Measurements from ENCODE around the gene BRD3OS. TPM values are rescaled to one million over a fixed set of nuclear protein-coding genes. Genes with fewer than 3 reads are reported as not detected.

BRD3OS gene
- total RNA-seq, 2 experiments from 2014 or later = 13.7 to 21.6 TPM

DNA sequence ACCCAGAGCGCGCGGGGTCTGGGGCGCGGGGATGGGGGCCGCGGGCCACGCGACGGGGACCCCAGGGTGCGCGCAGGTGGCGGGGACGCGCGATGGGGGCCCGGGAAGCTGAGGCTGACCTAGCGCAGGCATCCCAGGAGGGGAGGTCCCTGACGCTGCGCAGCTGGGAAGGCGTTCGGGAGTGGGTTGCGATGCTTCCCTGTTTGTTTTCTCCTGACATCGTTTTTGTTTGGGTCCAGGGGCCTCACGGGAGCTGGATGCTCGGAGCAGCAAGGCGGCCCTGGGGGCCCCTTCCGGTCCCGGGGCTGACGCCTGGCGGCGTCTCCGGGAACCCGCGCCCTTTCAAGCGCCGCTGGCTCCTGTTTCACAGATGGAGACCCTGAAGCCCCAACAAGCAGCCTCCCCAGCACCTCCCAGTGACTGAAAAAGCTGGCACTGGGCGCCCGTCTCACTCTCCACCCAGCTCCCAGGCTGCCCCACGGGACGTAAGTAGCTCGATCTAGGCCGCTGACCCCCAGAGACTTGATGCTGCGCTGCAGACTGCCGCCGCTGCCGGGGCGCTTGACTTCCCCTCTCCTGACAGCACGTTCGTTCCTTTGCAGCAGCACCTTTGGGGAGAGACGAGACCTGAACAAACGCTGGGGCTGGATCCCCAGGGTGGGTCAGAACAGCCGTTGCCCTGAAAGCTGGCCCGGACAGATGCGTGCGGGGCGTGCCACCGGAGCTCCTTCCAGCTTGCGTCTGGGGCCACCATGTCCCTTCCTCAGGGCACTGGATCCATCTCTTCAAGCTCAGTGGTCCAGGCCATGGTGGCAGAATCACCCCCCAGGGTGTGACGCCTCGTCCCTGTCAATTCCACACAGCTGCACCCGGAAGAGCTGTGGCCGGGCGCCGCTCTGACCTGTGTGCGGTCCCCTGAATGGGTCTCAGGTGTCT is 593 bp downstream of the BRD3OS start:
- no TSS peak for BruUV-seq (replicated peaks)
- H3K9me2 ChIP-seq (ENCODE audit: insufficient read depth, low read length) = no peaks in the 10 kb centered on the region
- no peaks in the 10 kb centered on the region for H4K20me1 ChIP-seq (ENCODE audit: insufficient read depth, low read length)
- peak overlapping the region; percentile 83 for H3K4me3 ChIP-seq (ENCODE audit: low read depth, low read length, poor library complexity, severe bottlenecking)
- intact Hi-C loops (cut with micrococcal nuclease; ENCODE audit: unreplicated experiment) = loop anchor here (5.0 kb wide), 2 partner anchors 41 to 111 kb away; partner anchors contain the start of genes BRD3 and WDR5
- TF ChIP-seq EZH2phosphoT487 (IDR thresholded peaks at IDR 0.05; ENCODE audit: borderline replicate concordance, low read depth, low read length) = no peak
- TF ChIP-seq, protein P1, sequence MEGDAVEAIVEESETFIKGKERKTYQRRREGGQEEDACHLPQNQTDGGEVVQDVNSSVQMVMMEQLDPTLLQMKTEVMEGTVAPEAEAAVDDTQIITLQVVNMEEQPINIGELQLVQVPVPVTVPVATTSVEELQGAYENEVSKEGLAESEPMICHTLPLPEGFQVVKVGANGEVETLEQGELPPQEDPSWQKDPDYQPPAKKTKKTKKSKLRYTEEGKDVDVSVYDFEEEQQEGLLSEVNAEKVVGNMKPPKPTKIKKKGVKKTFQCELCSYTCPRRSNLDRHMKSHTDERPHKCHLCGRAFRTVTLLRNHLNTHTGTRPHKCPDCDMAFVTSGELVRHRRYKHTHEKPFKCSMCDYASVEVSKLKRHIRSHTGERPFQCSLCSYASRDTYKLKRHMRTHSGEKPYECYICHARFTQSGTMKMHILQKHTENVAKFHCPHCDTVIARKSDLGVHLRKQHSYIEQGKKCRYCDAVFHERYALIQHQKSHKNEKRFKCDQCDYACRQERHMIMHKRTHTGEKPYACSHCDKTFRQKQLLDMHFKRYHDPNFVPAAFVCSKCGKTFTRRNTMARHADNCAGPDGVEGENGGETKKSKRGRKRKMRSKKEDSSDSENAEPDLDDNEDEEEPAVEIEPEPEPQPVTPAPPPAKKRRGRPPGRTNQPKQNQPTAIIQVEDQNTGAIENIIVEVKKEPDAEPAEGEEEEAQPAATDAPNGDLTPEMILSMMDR (conservative IDR thresholded peaks at IDR 0.05; ENCODE audit: low read length) = peak; percentile 56
- no peaks in the 10 kb centered on the region for H3K9me3 ChIP-seq (ENCODE audit: low read length)
- H2AFZ ChIP-seq (ENCODE audit: low read length) = peak overlapping the region; percentile 69
- peaks cover 8% of the 10 kb centered on the region; the same call in 1 of the 2 replicates for H3K36me3 ChIP-seq (ENCODE audit: insufficient read depth, low read length)
- DNase-seq (ENCODE audit: low spot score) = peak; percentile 65
- peak overlapping the region; percentile 54 for H3K27ac ChIP-seq (ENCODE audit: low read depth, low read length, poor library complexity, severe bottlenecking)
- H3K4me1 ChIP-seq (ENCODE audit: insufficient read depth, low read length, poor library complexity, severe bottlenecking) = peaks cover 12% of the 10 kb centered on the region
- H3K4me2 ChIP-seq (ENCODE audit: low read length) = peak overlapping the region; percentile 73
- H3K79me2 ChIP-seq (ENCODE audit: insufficient read depth, low read depth, low read length) = no peaks in the 10 kb centered on the region
- POLR2A ChIA-PET = interaction anchor here (0.6 to 1.2 kb wide), 5 partner anchors 20 to 222 kb away, joined by 3 to 6 read pairs (median 4); no protein-coding TSS in a partner anchor
- CTCF ChIA-PET (ENCODE audit: unreplicated experiment) = interaction anchor here (1.6 kb wide), 1 partner anchor 31 kb away, joined by 8 read pairs; no protein-coding TSS in a partner anchor

DNA sequence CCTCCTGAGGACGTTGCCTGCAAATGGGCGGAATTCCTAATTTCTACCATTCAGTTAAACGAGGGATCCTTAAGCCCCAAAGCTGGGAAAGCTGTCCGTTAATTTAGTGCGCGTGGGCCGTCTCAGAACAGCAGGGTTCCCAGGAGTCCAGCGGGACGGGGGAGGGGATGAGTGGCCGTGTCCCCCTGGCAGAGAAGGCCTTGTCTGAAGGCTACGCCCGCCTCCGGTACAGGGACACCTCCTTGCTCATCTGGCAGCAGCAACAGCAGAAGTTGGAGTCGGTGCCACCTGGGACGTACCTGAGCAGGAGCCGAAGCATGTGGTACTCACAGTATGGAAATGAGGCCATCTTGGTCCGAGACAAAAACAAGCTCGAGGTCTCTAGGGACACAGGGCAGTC is 1.3 kb downstream of the BRD3OS start:
- H3K4me2 ChIP-seq (ENCODE audit: low read length) = peak overlapping the region; percentile 73
- H3K36me3 ChIP-seq (ENCODE audit: insufficient read depth, low read length) = peaks cover 9% of the 10 kb centered on the region; the same call in 1 of the 2 replicates
- ChIA-PET POLR2A (no interaction called here), CTCF (ENCODE audit: unreplicated experiment) (no interaction called here)
- peaks cover 12% of the 10 kb centered on the region for H3K4me1 ChIP-seq (ENCODE audit: insufficient read depth, low read length, poor library complexity, severe bottlenecking)
- no TSS peak for BruUV-seq (replicated peaks)
- H3K79me2 ChIP-seq (ENCODE audit: insufficient read depth, low read depth, low read length) = no peaks in the 10 kb centered on the region
- no peak overlapping the region for H2AFZ ChIP-seq (ENCODE audit: low read length)
- H3K27ac ChIP-seq (ENCODE audit: low read depth, low read length, poor library complexity, severe bottlenecking) = no peak overlapping the region
- no peaks in the 10 kb centered on the region for H3K9me2 ChIP-seq (ENCODE audit: insufficient read depth, low read length)
- H3K4me3 ChIP-seq (ENCODE audit: low read depth, low read length, poor library complexity, severe bottlenecking) = peak overlapping the region; percentile 83
- H4K20me1 ChIP-seq (ENCODE audit: insufficient read depth, low read length) = no peaks in the 10 kb centered on the region
- TF ChIP-seq, protein P1 (conservative IDR thresholded peaks at IDR 0.05; ENCODE audit: low read length) = no peak
- no peak for TF ChIP-seq EZH2phosphoT487 (IDR thresholded peaks at IDR 0.05; ENCODE audit: borderline replicate concordance, low read depth, low read length)
- no peak for DNase-seq (ENCODE audit: low spot score)
- no peaks in the 10 kb centered on the region for H3K9me3 ChIP-seq (ENCODE audit: low read length)
- intact Hi-C loops (cut with micrococcal nuclease; ENCODE audit: unreplicated experiment) = loop anchor here (5.0 kb wide), 2 partner anchors 41 to 111 kb away; partner anchors contain the start of genes BRD3 and WDR5

All from OCI-LY7 (cell line).